GM19324 (cell line): Measurements from ENCODE around the gene MDM4.
"Not testable (repeated sequence)": the region's sequence is repeated elsewhere in the genome, so short reads cannot be mapped to it uniquely, and the experiment has no call there.

Source experiments
- ATAC-seq: cut with Tn5 transposase; IDR thresholded peaks from one replicate; pipeline ENCODE4 v1.9.1; 2021; ENCODE audit warnings: mild to moderate bottlenecking, moderate library complexity; ENCODE audit not compliant: unreplicated experiment, low FRiP score

Gene MDM4, protein sequence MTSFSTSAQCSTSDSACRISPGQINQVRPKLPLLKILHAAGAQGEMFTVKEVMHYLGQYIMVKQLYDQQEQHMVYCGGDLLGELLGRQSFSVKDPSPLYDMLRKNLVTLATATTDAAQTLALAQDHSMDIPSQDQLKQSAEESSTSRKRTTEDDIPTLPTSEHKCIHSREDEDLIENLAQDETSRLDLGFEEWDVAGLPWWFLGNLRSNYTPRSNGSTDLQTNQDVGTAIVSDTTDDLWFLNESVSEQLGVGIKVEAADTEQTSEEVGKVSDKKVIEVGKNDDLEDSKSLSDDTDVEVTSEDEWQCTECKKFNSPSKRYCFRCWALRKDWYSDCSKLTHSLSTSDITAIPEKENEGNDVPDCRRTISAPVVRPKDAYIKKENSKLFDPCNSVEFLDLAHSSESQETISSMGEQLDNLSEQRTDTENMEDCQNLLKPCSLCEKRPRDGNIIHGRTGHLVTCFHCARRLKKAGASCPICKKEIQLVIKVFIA

GRCh38 chr1:204516180-204516879, at the start of gene MDM4:
Gene MDM4, plus strand, starts transcription at chr1:204516406. Its CDS starts 9,113 bp downstream, at chr1:204525519.
- ATAC-seq: peak; percentile 82

GRCh38 chr1:204466416-204467405, 49.5 kb upstream of the MDM4 start:
- no peak for ATAC-seq

DNA sequence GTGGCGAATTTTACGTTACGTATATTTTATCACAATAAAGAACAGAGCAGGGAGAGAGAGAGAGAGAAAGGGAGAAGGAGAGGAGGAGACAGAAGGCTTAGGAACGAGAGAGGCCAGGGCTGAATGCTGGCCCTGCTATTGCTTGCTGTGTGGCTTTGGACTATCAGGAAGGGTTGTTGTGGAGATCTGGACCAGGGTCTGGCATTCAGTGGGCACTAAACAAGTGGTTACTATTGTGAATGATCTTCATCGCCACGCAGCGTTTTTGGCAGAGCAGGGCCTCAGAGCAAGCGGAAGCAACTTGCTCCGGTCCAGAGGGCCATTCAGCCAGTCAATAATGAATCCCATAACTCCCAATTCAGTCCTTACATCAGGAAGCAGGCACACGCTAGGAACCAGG, 48.0 kb upstream of the MDM4 start:
- no peak for ATAC-seq

- no peak for ATAC-seq
Measured at GRCh38 chr1:204468766-204469302, 47.4 kb upstream of the MDM4 start.

DNA sequence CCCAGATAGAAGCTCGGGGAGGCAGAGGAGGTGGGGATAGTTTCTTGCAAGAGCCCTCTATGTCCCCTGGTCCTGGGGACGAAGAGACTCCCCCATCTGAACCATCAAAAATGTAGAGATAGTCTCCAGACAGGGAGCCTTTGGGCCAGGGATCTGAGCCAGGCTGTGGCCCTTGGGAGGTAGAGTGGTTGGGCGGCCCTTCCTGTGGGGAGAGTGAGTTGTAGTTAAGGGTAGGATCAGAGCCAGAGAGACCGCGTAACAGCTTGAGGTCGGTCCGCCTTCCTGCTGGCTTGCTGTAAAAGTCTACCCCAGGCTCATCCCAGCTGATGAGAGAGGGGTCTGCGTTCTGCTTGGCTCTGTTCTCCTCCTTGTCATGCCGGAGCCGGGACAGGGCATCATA, 46.9 kb upstream of the MDM4 start:
- no peak for ATAC-seq

GRCh38 chr1:204471687-204472086, 44.5 kb upstream of the MDM4 start:
- ATAC-seq: no peak

- no peak for ATAC-seq
Measured at GRCh38 chr1:204472660-204473059, 43.5 kb upstream of the MDM4 start.

DNA sequence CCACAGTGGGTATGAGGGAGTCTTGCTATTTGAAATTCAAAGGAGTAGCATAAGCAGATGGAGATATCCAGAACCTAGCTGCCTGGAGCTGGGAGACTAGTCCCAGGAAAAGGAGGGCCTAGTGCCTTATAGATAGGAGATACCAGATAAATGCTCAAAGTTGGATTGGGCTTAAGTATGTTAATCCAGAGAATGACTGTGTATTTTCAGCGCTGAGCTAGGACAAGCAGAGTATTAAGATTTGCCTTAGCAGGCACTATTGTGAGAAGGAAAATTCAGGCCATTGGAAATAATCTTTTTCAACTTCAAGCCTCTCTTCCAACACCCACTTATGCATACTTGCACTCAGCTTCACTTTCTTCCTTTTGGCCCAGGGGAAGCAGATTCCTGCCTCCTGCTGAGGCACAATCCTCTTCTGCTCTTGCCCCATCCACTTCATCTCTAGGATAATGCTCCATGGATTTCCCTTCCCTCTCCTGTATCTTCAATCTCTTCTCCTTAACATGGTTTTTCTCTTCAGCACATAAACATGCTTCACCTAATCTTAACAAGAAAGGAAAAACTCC, 42.7 kb upstream of the MDM4 start:
- no peak for ATAC-seq

DNA sequence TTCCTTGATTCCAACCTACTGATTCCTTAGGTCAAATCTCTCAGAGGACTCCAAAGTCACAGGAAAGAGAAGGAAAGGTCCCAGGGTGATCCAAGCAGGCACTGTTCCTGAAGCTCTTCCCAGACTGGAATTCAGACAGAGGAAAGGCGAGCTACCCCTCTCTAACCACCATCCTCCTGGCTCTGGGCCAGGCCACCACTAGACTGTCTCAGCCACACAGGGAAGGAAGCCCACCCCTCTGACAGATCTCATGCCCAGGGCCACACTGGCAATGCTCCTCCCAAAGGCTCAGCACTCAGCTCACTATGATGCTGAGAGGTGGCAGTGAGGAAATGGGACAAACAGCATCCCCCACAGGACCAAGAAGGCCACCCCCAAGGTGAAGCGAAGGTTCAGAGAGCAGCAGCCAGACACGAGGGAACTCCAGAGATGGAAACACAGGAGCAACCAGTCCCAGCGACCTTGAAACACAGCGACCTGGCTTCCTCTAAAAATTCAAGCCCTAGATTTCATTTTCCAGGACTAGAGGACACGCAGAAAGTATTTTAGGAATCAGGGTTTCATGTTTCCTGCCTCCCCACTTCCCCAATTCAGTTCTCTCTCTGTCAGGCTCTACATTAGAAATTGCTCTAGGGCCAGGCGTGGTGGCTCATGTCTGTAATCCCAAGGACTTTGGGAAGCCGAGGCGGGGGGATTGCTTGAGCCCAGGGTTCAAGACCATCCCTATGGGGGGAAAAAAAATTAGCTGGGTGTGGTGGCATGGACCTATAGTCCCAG, 40.4 kb upstream of the MDM4 start:
- ATAC-seq: no peak

DNA sequence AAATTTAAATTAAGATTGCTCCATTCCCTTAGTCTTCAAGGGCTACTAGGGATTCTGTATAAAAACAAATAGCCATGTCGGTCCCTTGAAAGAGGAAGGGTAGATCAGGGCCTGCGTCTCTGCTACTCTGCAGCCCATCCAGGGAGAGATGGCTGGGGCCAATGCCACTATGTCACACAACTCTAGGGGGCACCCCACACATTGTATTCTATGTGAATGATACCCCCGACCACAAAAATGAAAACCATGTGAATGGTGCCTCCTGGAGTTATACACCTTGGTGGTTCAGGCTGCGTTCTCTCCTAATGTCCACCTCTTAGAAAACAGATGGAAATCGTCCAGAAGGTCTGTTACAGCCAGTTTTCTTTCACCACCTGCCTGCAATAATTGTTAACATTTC, 39.6 kb upstream of the MDM4 start:
- ATAC-seq: no peak

- ATAC-seq: no peak
Measured at GRCh38 chr1:204477036-204477740, 39.0 kb upstream of the MDM4 start.

- ATAC-seq: no peak
Measured at GRCh38 chr1:204478172-204478899, 37.9 kb upstream of the MDM4 start.

DNA sequence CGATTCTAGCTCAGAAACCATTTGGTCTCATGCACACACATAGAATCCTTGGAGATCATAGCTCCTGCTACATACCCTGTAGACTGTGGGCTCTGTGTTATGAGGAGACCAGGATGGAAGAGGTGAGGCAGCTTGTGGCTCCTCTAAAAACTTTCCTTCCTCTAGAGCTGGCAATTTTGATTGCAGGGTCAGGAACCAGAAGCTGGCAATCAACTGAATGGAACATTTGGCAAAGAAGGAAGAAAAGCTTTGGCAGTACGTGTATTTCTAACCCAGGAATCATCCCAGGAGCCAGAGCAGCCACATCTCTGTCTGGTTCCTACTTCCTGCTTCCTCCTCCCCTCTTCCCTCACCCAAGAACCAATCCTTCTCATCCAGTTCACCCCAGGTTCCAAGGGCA, 37.3 kb upstream of the MDM4 start:
- ATAC-seq: no peak

GRCh38 chr1:204479387-204480136, 36.6 kb upstream of the MDM4 start:
- no peak for ATAC-seq

DNA sequence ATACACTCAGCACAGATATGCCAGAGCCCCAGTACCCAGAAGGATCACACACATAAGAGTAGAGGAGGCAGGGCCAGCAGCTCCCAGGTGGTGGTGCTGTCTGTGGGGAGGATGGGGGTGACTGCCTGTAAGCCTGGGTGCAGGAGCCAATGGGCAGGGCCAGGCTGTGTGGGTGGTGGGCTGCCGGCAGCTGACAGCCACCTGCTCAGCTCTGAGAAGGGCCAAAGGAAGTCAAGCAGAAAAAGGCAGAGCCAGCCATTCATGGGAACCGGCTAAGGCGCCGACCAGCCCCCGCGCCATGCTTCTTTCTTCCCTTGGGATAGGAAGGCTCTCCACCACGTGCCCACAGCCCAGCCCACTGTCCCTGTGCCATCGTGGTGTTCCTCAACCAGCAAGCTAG, 35.7 kb upstream of the MDM4 start:
- no peak for ATAC-seq

DNA sequence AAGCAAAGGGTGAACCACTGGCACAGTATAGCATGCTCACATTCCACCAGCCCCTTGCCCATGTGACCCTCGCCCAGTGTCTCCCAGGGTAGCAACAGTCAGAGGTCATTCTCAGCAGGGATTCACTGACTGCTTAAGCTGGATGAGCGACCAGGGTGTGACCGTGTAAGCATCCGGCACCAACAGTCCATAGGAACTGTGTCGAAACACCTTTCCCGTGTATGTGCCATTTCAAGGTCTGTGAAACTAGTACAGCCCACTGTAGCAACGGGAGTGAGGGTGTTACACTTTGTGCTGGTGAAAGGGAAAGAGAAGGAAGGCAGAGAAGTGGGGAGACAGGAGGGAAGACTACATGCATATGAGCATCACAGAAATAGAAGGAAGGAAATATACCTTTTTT, 32.4 kb upstream of the MDM4 start:
- no peak for ATAC-seq

DNA sequence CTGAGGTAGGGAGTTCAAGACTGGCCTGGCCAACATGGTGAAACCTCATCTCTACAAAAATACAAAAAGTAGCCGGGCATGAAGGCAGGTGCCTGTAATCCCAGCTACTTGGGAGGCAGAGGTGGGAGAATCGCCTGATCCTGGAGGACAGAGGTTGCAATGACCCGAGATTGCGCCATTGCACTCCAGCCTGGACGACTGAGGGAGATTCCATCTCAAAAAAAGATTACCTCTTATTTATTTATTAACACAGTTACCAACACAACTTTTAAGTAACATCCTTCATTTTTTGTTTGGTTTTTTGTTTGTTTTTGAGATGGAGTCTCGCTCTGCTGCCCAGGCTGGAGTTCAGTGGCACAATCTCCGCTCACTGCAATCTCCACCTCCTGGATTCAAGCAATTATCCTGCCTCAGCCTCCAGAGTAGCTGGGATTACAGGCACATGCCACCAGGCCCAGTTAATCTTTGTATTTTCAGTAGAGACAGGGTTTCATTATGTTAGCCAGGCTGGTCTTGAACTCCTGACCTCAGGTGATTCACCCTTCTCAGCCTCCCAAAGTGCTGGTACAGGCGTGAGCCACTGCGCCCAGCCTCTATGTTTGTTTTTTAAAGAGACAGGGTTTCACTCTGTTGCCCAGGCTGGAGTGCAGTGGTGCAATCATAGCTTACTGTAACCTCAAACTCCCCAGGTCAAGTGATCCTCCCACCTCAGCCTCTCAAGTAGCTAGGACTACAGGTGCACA, 29.5 kb upstream of the MDM4 start:
- not testable (repeated sequence) for ATAC-seq
